Kidney epithelial cell (primary cell): ENCODE data around the gene GREM1. TPM values are rescaled to one million over a fixed set of nuclear protein-coding genes. Genes with fewer than 3 reads are reported as not detected.

Experiments used
- DNase-seq: peaks from one replicate; pipeline ENCODE4 v3.0.0-alpha.2; 2010; ENCODE audit warnings: low read depth
- H3K27me3 ChIP-seq: 2 replicates; pipeline ENCODE4 v1.6.0; 2011; ENCODE audit warnings: low read length; ENCODE audit not compliant: control insufficient read depth, insufficient read depth
- H3K36me3 ChIP-seq: 2 replicates; pipeline ENCODE4 v1.5.1; 2011; ENCODE audit warnings: low read length; ENCODE audit not compliant: control insufficient read depth, insufficient read depth
- H3K4me3 ChIP-seq: 2 replicates; pipeline ENCODE4 v1.5.1; 2011; ENCODE audit warnings: low read depth, mild to moderate bottlenecking, control low read depth, low read length
- total RNA-seq: library from RNA; depleted of rRNA; stranded (reverse); fragments of >200 nt; gene quantifications from 2 replicates; pipeline ENCODE4 v1.2.3, GENCODE V29; 2015
- TF ChIP-seq, protein P1 (sequence below): IDR thresholded peaks from 2 replicates; pipeline ENCODE4 v1.5.1; 2011; ENCODE audit warnings: mild to moderate bottlenecking, moderate library complexity, low read length, control low read depth, inconsistent platforms; ENCODE audit not compliant: insufficient read depth, poor library complexity, severe bottlenecking

GREM1 gene
- total RNA-seq, 1 donor from 2014 or later = 68.4 TPM

- no peaks in the 10 kb centered on the region for H3K36me3 ChIP-seq
- DNase-seq = no peak
Measured at GRCh38 chr15:32750979-32751378, 33.2 kb downstream of the GREM1 start.

GRCh38 chr15:32757426-32757825 is 39.6 kb downstream of the GREM1 start:
- no peaks in the 10 kb centered on the region for H3K27me3 ChIP-seq
- TF ChIP-seq, protein P1, sequence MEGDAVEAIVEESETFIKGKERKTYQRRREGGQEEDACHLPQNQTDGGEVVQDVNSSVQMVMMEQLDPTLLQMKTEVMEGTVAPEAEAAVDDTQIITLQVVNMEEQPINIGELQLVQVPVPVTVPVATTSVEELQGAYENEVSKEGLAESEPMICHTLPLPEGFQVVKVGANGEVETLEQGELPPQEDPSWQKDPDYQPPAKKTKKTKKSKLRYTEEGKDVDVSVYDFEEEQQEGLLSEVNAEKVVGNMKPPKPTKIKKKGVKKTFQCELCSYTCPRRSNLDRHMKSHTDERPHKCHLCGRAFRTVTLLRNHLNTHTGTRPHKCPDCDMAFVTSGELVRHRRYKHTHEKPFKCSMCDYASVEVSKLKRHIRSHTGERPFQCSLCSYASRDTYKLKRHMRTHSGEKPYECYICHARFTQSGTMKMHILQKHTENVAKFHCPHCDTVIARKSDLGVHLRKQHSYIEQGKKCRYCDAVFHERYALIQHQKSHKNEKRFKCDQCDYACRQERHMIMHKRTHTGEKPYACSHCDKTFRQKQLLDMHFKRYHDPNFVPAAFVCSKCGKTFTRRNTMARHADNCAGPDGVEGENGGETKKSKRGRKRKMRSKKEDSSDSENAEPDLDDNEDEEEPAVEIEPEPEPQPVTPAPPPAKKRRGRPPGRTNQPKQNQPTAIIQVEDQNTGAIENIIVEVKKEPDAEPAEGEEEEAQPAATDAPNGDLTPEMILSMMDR = no peak
- H3K36me3 ChIP-seq = no peaks in the 10 kb centered on the region
- no peak for DNase-seq
- H3K4me3 ChIP-seq = no peak overlapping the region

More at GRCh38 chr15:32750979-32751378, 33.2 kb downstream of the GREM1 start:
- H3K27me3 ChIP-seq = no peaks in the 10 kb centered on the region
- H3K4me3 ChIP-seq = no peak overlapping the region
- TF ChIP-seq, protein P1 = no peak

- H3K4me3 ChIP-seq = no peak overlapping the region
- no peaks in the 10 kb centered on the region for H3K27me3 ChIP-seq
- H3K36me3 ChIP-seq = no peaks in the 10 kb centered on the region
- DNase-seq = no peak
- TF ChIP-seq, protein P1 = no peak
Measured at GRCh38 chr15:32763295-32763694, 45.5 kb downstream of the GREM1 start.

DNA sequence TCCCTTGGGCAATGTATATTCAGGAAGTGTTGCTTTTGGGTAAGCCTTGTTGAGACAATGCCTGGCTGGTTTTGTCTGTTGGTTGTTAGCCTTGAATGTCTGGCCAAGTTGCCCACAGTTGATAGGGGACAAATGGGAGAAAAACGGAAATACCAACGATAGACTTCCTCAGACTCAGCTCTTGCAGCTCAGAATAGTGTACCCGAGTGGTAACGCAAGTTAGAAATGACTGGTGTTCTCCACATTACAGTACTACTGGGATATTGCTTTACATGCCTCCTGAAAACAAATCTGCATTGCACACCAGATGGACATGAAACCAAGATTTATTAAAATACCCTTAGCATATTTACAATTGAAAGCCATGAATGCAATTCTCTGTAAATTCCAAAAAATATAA is 47.4 kb downstream of the GREM1 start:
- Histone ChIP-seq H3K27me3 (no peaks in the 10 kb centered on the region), H3K36me3 (no peaks in the 10 kb centered on the region), H3K4me3 (no peak overlapping the region)
- TF ChIP-seq, protein P1 = no peak
- DNase-seq = no peak

DNA sequence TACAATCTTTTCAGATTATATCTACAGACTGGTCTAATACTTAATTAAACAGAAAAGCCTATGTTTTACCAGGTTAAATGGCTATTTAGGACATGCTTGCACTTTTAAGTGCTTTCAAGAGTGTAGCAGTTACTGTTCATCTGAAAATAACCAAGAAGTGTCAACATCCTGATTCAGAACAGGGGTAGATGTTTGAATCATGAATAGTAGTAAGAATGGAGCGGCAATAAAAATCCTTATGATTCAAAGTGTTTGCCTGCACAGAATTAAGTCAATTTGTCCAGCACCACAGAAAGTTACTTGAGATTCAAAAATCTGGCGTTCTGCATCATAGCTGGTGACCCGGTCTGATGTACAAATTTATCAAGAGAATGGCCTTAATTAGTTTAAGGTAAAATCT is 48.3 kb downstream of the GREM1 start:
- TF ChIP-seq, protein P1 = no peak
- no peaks in the 10 kb centered on the region for H3K27me3 ChIP-seq
- H3K4me3 ChIP-seq = no peak overlapping the region
- H3K36me3 ChIP-seq = no peaks in the 10 kb centered on the region
- DNase-seq = no peak

- TF ChIP-seq, protein P1 = no peak
- Histone ChIP-seq H3K4me3 (no peak overlapping the region), H3K27me3 (no peaks in the 10 kb centered on the region), H3K36me3 (no peaks in the 10 kb centered on the region)
- no peak for DNase-seq
Measured at GRCh38 chr15:32767236-32767635, 49.4 kb downstream of the GREM1 start.
